ENCODE data around the gene PPM1M. TPM values are rescaled to one million over a fixed set of nuclear protein-coding genes. Genes with fewer than 3 reads are reported as not detected.

Gene PPM1M
- total RNA-seq, 1 experiment from 2014 or later, result 6.7 TPM

DNA sequence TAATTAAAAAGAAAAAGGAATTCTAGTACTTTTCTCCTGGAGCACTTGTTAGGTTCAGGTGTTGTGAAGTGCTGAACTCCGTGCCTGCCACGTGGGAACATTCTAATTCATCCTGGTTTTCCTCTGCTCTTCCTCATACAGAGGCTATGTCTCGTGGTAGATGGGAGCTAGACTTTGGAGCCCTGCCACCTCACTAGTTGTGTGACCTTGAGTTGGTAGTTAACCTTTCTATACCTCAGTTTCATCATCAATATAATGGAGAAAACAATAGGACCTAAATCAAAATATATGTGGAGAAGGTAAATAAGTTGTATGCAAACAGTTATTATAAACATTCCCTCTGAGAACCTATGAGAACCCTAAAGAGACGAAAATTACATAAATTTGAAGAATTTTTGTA is 37.0 kb upstream of the PPM1M start:
- H3K36me3 ChIP-seq (ENCODE audit: control insufficient read depth, insufficient read depth, low read length), result peaks cover 10% of the 10 kb centered on the region
- intact Hi-C loops (cut with micrococcal nuclease; ENCODE audit: unreplicated experiment), result no loop called here
- peaks cover 13% of the 10 kb centered on the region for H3K4me1 ChIP-seq
- no peaks in the 10 kb centered on the region for H3K9me3 ChIP-seq
- no peak overlapping the region for H3K4me3 ChIP-seq (ENCODE audit: low read depth, low read length)
- POLR2A ChIA-PET, result no interaction called here
- Mint-ChIP-seq H3K4me3 (ENCODE audit: unreplicated experiment) (no peak overlapping the region), H3K4me1 (ENCODE audit: low read depth, unreplicated experiment) (peaks cover 9% of the 10 kb centered on the region), H3K27me3 (ENCODE audit: insufficient read depth, unreplicated experiment) (no peaks in the 10 kb centered on the region), H3K27ac (ENCODE audit: unreplicated experiment) (no peak overlapping the region), H3K36me3 (ENCODE audit: insufficient read depth, unreplicated experiment) (peaks cover 95% of the 10 kb centered on the region), H3K9me3 (ENCODE audit: unreplicated experiment) (no peaks in the 10 kb centered on the region)
- CTCF ChIA-PET, result interaction anchor here (1.5 kb wide), 1 partner anchor 23 kb away, joined by 3 read pairs; no protein-coding TSS in a partner anchor
- DNase-seq, result no peak
- no peaks in the 10 kb centered on the region for H3K27me3 ChIP-seq (replicated peaks; ENCODE audit: control insufficient read depth, insufficient read depth, low read length)
- TF ChIP-seq, protein P1, sequence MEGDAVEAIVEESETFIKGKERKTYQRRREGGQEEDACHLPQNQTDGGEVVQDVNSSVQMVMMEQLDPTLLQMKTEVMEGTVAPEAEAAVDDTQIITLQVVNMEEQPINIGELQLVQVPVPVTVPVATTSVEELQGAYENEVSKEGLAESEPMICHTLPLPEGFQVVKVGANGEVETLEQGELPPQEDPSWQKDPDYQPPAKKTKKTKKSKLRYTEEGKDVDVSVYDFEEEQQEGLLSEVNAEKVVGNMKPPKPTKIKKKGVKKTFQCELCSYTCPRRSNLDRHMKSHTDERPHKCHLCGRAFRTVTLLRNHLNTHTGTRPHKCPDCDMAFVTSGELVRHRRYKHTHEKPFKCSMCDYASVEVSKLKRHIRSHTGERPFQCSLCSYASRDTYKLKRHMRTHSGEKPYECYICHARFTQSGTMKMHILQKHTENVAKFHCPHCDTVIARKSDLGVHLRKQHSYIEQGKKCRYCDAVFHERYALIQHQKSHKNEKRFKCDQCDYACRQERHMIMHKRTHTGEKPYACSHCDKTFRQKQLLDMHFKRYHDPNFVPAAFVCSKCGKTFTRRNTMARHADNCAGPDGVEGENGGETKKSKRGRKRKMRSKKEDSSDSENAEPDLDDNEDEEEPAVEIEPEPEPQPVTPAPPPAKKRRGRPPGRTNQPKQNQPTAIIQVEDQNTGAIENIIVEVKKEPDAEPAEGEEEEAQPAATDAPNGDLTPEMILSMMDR (IDR thresholded peaks at IDR 0.05; ENCODE audit: insufficient read depth in 1 of 2, low read depth in 1 of 2, low read length in 1 of 2, severe bottlenecking in 1 of 2, unreplicated experiment in 1 of 2), result no peak
- no TSS peak for BruUV-seq (replicated peaks)

DNA sequence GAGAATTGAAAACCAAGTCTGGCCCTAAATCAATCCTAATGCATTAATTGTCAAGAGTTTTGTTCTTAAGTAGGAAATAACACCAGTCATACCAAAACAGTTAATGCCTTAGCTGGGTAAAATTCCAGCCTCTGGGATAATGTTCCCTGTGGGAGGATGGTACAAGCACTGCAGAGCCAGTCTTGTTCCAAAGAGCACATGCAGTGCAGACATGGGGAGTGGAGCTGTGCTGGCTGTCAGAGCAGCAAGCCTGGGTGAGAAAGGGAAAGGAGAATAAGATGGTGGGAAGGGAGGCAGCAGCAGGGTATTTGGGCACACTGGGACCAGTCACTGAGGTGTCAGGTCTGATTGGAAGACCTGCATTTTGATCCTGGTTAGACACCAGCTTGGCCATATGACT is 35.5 kb upstream of the PPM1M start:
- Mint-ChIP-seq H3K9me3 (ENCODE audit: unreplicated experiment) (no peaks in the 10 kb centered on the region), H3K4me1 (ENCODE audit: low read depth, unreplicated experiment) (peaks cover 9% of the 10 kb centered on the region), H3K27ac (ENCODE audit: unreplicated experiment) (peak overlapping the region; percentile 55), H3K27me3 (ENCODE audit: insufficient read depth, unreplicated experiment) (no peaks in the 10 kb centered on the region), H3K4me3 (ENCODE audit: unreplicated experiment) (no peak overlapping the region), H3K36me3 (ENCODE audit: insufficient read depth, unreplicated experiment) (peaks cover 92% of the 10 kb centered on the region)
- no peak for DNase-seq
- H3K36me3 ChIP-seq (ENCODE audit: control insufficient read depth, insufficient read depth, low read length), result peaks cover 10% of the 10 kb centered on the region
- no peak overlapping the region for H3K4me3 ChIP-seq (ENCODE audit: low read depth, low read length)
- ChIA-PET CTCF (interaction anchor here (0.7 to 1.1 kb wide), 2 partner anchors 10 to 55 kb away, joined by 3 to 5 read pairs; no protein-coding TSS in a partner anchor), POLR2A (interaction anchor here (0.6 kb wide), 1 partner anchor 9 kb away, joined by 3 read pairs; no protein-coding TSS in a partner anchor)
- H3K9me3 ChIP-seq, result no peaks in the 10 kb centered on the region
- no TSS peak for BruUV-seq (replicated peaks)
- TF ChIP-seq, protein P1 (IDR thresholded peaks at IDR 0.05; ENCODE audit: insufficient read depth in 1 of 2, low read depth in 1 of 2, low read length in 1 of 2, severe bottlenecking in 1 of 2, unreplicated experiment in 1 of 2), result no peak
- H3K27me3 ChIP-seq (replicated peaks; ENCODE audit: control insufficient read depth, insufficient read depth, low read length), result no peaks in the 10 kb centered on the region
- intact Hi-C loops (cut with micrococcal nuclease; ENCODE audit: unreplicated experiment), result loop anchor here (1.0 to 5.0 kb wide), 2 partner anchors 12 to 58 kb away; partner anchors contain the start of genes ALAS1 and POC1A
- H3K4me1 ChIP-seq, result peaks cover 13% of the 10 kb centered on the region

DNA sequence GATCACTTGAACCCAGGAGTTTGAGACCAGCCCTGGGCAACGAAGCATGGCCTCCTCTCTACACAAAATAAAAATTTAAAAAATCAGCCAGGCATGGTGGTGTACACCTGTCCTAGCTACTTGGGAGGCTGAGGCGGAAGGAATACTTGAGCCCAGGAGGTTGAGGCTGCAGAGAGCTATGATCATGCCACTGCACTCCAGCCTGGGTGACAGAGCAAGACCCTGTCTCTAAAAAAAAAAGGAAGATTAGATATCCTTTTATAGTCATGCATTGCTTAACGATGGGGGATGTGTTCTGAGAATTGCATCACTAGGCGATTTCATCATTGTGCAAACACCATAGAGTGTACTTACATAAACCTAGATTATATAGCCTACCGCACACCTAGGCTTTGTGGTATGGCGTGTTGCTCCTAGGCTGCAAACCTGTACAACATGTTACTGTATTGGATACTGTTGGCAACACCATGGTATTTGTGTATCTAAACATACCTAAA is 35.0 kb upstream of the PPM1M start:
- intact Hi-C loops (cut with micrococcal nuclease; ENCODE audit: unreplicated experiment), result loop anchor here (1.0 to 5.0 kb wide), 2 partner anchors 12 to 58 kb away; partner anchors contain the start of genes ALAS1 and POC1A

More for the DNA sequence above, 35.0 kb upstream of the PPM1M start:
- ChIA-PET POLR2A (interaction anchor here (0.6 kb wide), 1 partner anchor 9 kb away, joined by 3 read pairs; no protein-coding TSS in a partner anchor), CTCF (interaction anchor here (0.7 to 1.1 kb wide), 2 partner anchors 10 to 56 kb away, joined by 3 to 5 read pairs; no protein-coding TSS in a partner anchor)
- Mint-ChIP-seq H3K36me3 (ENCODE audit: insufficient read depth, unreplicated experiment) (peaks cover 87% of the 10 kb centered on the region), H3K4me3 (ENCODE audit: unreplicated experiment) (no peak overlapping the region), H3K9me3 (ENCODE audit: unreplicated experiment) (no peaks in the 10 kb centered on the region), H3K27me3 (ENCODE audit: insufficient read depth, unreplicated experiment) (no peaks in the 10 kb centered on the region), H3K27ac (ENCODE audit: unreplicated experiment) (peak overlapping the region; percentile 55), H3K4me1 (ENCODE audit: low read depth, unreplicated experiment) (peaks cover 9% of the 10 kb centered on the region)
- no peaks in the 10 kb centered on the region for H3K9me3 ChIP-seq
- TF ChIP-seq, protein P1 (IDR thresholded peaks at IDR 0.05; ENCODE audit: insufficient read depth in 1 of 2, low read depth in 1 of 2, low read length in 1 of 2, severe bottlenecking in 1 of 2, unreplicated experiment in 1 of 2), result no peak
- H3K4me1 ChIP-seq, result peaks cover 13% of the 10 kb centered on the region
- no peak overlapping the region for H3K4me3 ChIP-seq (ENCODE audit: low read depth, low read length)
- H3K36me3 ChIP-seq (ENCODE audit: control insufficient read depth, insufficient read depth, low read length), result peaks cover 10% of the 10 kb centered on the region
- no TSS peak for BruUV-seq (replicated peaks)
- H3K27me3 ChIP-seq (replicated peaks; ENCODE audit: control insufficient read depth, insufficient read depth, low read length), result no peaks in the 10 kb centered on the region
- peak; percentile 68 to 78 for DNase-seq
